A172 (cell line): ENCODE measurements around the gene SLC2A1. TPM values are rescaled to one million over a fixed set of nuclear protein-coding genes. Genes with fewer than 3 reads are reported as not detected.

Experiments
- DNase-seq: peaks from one replicate; pipeline ENCODE4 v3.0.0-alpha.2; 2015; ENCODE audit warnings: low spot score
- total RNA-seq: library from RNA; depleted of rRNA; stranded (reverse); fragments of >200 nt; shearing (Covaris generic); gene quantifications from 2 replicates; pipeline ENCODE4 v1.2.3, GENCODE V29; 2014

SLC2A1 gene
- total RNA-seq, 1 experiment from 2014 or later: 164 TPM

GRCh38 chr1:42942444-42942843, 16.2 kb downstream of the SLC2A1 start:
- no peak for DNase-seq

- peak; percentile 97 for DNase-seq
Observed at GRCh38 chr1:42941640-42942330, 16.9 kb downstream of the SLC2A1 start.

GRCh38 chr1:42940851-42941639, 17.6 kb downstream of the SLC2A1 start:
- DNase-seq: peak; percentile 98

GRCh38 chr1:42938645-42939615, 19.7 kb downstream of the SLC2A1 start:
- DNase-seq: no peak

GRCh38 chr1:42937836-42938644, 20.6 kb downstream of the SLC2A1 start:
- DNase-seq: peak; percentile 60

- peak; percentile 56 for DNase-seq
Observed at GRCh38 chr1:42937141-42937696, 21.4 kb downstream of the SLC2A1 start.

- peak; percentile 92 for DNase-seq
Observed at GRCh38 chr1:42936309-42937078, 22.2 kb downstream of the SLC2A1 start.

GRCh38 chr1:42935971-42936308, 22.7 kb downstream of the SLC2A1 start:
- DNase-seq: no peak

- DNase-seq: no peak
Observed at GRCh38 chr1:42935313-42935895, 23.3 kb downstream of the SLC2A1 start.

- no peak for DNase-seq
Observed at GRCh38 chr1:42934541-42935312, 23.9 kb downstream of the SLC2A1 start.

GRCh38 chr1:42933610-42934491, 24.8 kb downstream of the SLC2A1 start:
- no peak for DNase-seq

GRCh38 chr1:42933060-42933586, 25.5 kb downstream of the SLC2A1 start:
- no peak for DNase-seq

- DNase-seq: no peak
Observed at GRCh38 chr1:42932442-42932941, 26.2 kb downstream of the SLC2A1 start.

GRCh38 chr1:42931911-42932422, 26.7 kb downstream of the SLC2A1 start:
- peak; percentile 52 for DNase-seq

- DNase-seq: peak; percentile 40
Observed at GRCh38 chr1:42931108-42931539, 27.5 kb downstream of the SLC2A1 start.

- no peak for DNase-seq
Observed at GRCh38 chr1:42930178-42931107, 28.2 kb downstream of the SLC2A1 start.
